Fibroblast of lung (primary cell): ENCODE results near the gene CTNND2.

Experiments used
- CTCF ChIP-seq, 2 donors: IDR thresholded peaks in 1 of 2; conservative IDR thresholded peaks in 1 of 2; 1 replicate in 1 of 2; 2 replicates in 1 of 2; pipeline ENCODE4 v1.5.1; 2011 to 2012; ENCODE audit warnings: low read length in 2 of 2, control low read depth in 1 of 2, inconsistent platforms in 1 of 2, low read depth in 1 of 2, mild to moderate bottlenecking in 1 of 2
- EZH2 ChIP-seq: IDR thresholded peaks from 2 replicates; pipeline ENCODE4 v1.5.1; 2012; ENCODE audit warnings: low read length, control low read depth, mild to moderate bottlenecking; ENCODE audit errors: missing control alignments

DNA sequence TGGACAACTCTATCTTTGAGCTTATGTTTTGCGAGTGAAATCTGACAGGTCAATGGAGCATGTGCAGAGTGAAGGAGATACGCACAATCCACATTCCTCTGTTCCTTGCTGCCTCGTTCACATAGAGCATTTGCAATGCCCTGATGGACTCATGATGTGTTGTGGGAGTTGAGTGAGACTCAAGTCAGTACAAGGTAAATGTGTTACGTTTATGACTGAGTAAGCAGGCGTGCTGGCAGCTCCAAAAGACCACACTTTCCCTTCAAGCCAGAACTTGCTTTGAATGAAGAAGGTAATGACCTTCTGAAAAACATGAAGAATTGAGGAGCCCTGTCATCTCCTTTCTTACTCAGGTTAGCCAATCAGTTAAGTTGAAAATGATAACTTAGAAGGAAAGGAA, 477.8 kb downstream of the CTNND2 start:
- TF ChIP-seq CTCF (conservative IDR thresholded peaks at IDR 0.05 in 1 of 2, IDR thresholded peaks at IDR 0.05 in 1 of 2; ENCODE audit: low read depth in 1 of 2, low read length in 2 of 2) = no peak
- no peak for TF ChIP-seq EZH2
